Small intestine (tissue), 16 donors: ENCODE measurements around the gene IRF3. TPM values are rescaled to one million over a fixed set of nuclear protein-coding genes. Genes with fewer than 3 reads are reported as not detected.

Experiments
- DNase-seq, 2 donors: peaks; one replicate each; pipeline versions ENCODE4 v3.0.0 to v3.0.0-alpha.2; 2013
- FAIRE-seq: peaks from 2 replicates; lab custom pipeline; 2012; peaks lifted over from hg19 to GRCh38; lab: Jason Lieb, UNC
- H3K27ac ChIP-seq, 3 donors: one replicate each; pipeline ENCODE4 v1.5.1; 2013; ENCODE audit warnings: low read length in 2 of 3, mild to moderate bottlenecking in 2 of 3, control low read depth in 1 of 3, inconsistent platforms in 1 of 3, low read depth in 1 of 3, moderate library complexity in 1 of 3
- H3K27me3 ChIP-seq, 3 donors: one replicate each; pipeline ENCODE4 v1.6.1; 2013; ENCODE audit warnings: low read length in 3 of 3, inconsistent platforms in 1 of 3; ENCODE audit not compliant: control insufficient read depth in 3 of 3, insufficient read depth in 3 of 3
- H3K36me3 ChIP-seq, 3 donors: one replicate each; pipeline ENCODE4 v1.6.1; 2013; ENCODE audit warnings: low read length in 3 of 3, inconsistent platforms in 1 of 3, low read depth in 1 of 3, mild to moderate bottlenecking in 1 of 3, moderate library complexity in 1 of 3; ENCODE audit not compliant: control insufficient read depth in 3 of 3, insufficient read depth in 2 of 3
- H3K4me1 ChIP-seq, 3 donors: one replicate each; pipeline ENCODE4 v1.6.1; 2013; ENCODE audit warnings: low read length in 2 of 3, inconsistent platforms in 1 of 3, low read depth in 1 of 3, mild to moderate bottlenecking in 1 of 3, moderate library complexity in 1 of 3; ENCODE audit not compliant: control insufficient read depth in 3 of 3, insufficient read depth in 2 of 3
- H3K4me3 ChIP-seq, 3 donors: one replicate each; pipeline ENCODE4 v1.5.1; 2013; ENCODE audit warnings: low read length in 3 of 3, control low read depth in 1 of 3, inconsistent platforms in 1 of 3, low read depth in 1 of 3, mild to moderate bottlenecking in 1 of 3, moderate library complexity in 1 of 3
- H3K9me3 ChIP-seq, 2 donors: one replicate each; pipeline ENCODE4 v1.6.1; 2013; ENCODE audit warnings: low read depth in 1 of 2, low read length in 1 of 2; ENCODE audit not compliant: control insufficient read depth in 2 of 2, insufficient read depth in 1 of 2
- WGBS, 3 donors: extraction: QIAGEN DNeasy Blood & Tissue Kit; methylation state at CpG; one replicate each; pipeline ENCODE4 v1.1.7; 2013; 5-methylcytosine and 5-hydroxymethylcytosine counted together
- long read RNA-seq, 10 donors: transcript quantifications; one replicate each; lab custom pipeline, GENCODE V29; 2026
- polyA plus RNA-seq, 4 donors: library from polyadenylated mRNA; stranded (reverse) in 3 of 4; unstranded in 1 of 4; fragments of 200-250 nt in 3 of 4; fragments of 120-200 nt in 1 of 4; gene quantifications; one replicate each; pipeline versions ENCODE4 v1.2.1 to v1.2.3, GENCODE V29; 2013
- donor health status: healthy with polysubstance abuse.
- donor health status: control.
- donor health status: control.
- donor health status: Bipolar disorder and iron deficiency.
- donor health status: healthy.

Gene IRF3, protein sequence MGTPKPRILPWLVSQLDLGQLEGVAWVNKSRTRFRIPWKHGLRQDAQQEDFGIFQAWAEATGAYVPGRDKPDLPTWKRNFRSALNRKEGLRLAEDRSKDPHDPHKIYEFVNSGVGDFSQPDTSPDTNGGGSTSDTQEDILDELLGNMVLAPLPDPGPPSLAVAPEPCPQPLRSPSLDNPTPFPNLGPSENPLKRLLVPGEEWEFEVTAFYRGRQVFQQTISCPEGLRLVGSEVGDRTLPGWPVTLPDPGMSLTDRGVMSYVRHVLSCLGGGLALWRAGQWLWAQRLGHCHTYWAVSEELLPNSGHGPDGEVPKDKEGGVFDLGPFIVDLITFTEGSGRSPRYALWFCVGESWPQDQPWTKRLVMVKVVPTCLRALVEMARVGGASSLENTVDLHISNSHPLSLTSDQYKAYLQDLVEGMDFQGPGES
- 100 to 1,000 TPM in 2 of 4 donors, 10 to 100 TPM in 2; 92.1 to 255 (median 119) TPM for polyA plus RNA-seq
- long read RNA-seq, donor 1, partial matches to known transcripts, result 6 of 16 reads
- long read RNA-seq, donor 1, other reads (novel, unspliced or antisense), result 0 of 16 reads
- long read RNA-seq, donor 2, partial matches to known transcripts, result 0 of 2 reads
- long read RNA-seq, donor 2, other reads (novel, unspliced or antisense), result 0 of 2 reads
- long read RNA-seq, donor 3, partial matches to known transcripts, result 9 of 14 reads
- long read RNA-seq, donor 3, other reads (novel, unspliced or antisense), result 0 of 14 reads
- long read RNA-seq, donor 4, result 0 reads
- long read RNA-seq, donor 5, partial matches to known transcripts, result 0 of 2 reads
- long read RNA-seq, donor 5, other reads (novel, unspliced or antisense), result 0 of 2 reads
- long read RNA-seq, donor 6, partial matches to known transcripts, result 6 of 11 reads
- long read RNA-seq, donor 6, other reads (novel, unspliced or antisense), result 0 of 11 reads
- long read RNA-seq, donor 7, partial matches to known transcripts, result 5 of 12 reads
- long read RNA-seq, donor 7, other reads (novel, unspliced or antisense), result 0 of 12 reads
- long read RNA-seq, donor 8, result 0 reads
- long read RNA-seq, donor 9, partial matches to known transcripts, result 6 of 8 reads
- long read RNA-seq, donor 9, other reads (novel, unspliced or antisense), result 0 of 8 reads
- long read RNA-seq, donor 10, transcript IRF3-211 (2 exons, 550 nt), result major isoform, 5 of 46 reads
- long read RNA-seq, donor 10, partial matches to known transcripts, result 23 of 46 reads
- long read RNA-seq, donor 10, other reads (novel, unspliced or antisense), result 9 of 46 reads

DNA sequence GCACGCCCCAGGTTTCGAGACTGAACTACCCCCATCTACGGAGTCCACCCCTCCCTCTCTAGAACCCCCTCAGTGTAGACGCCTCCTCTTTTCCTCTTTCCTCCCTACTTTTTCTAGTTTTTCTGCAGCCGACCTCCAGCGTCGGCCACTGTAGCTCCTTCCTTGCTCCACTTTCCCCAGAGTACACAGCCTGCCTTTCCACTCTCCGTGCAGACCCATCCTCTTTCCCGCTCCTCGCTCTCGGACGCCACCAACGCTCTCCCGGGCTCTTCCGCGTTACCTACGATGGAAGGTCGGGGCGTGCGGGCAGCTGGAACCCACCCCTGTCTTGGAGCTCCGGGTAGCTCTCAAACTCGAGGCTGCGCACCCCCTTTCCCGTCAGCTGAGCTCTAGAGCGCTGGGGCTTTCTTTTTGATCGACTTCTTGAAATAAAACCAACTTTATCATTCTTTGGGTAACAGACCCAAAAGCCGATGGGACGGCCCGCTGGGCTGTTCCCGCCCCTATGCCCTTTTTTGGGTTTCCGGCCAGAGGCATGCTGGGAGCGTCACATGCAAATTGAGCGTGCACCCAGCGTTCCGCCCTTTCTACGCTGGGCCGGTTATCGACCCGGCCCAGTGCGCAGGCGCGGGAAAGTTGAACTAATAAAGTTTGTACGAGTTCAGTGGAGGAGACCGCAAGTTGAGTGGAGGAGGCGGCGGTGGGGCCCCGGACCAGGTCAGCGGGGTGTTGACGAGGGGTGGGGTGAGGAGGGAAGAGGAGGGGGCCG lies at the start of gene IRF3, which contains the start of gene BCL2L12:
TSS of gene IRF3 (minus strand) at position 507 of the 769 bp plus-strand sequence. CDS start 1,019 bp downstream, outside the sequence.
TSS of gene BCL2L12 (plus strand) at position 583 of the 769 bp plus-strand sequence. CDS start 760 bp downstream, outside the sequence.
- Histone ChIP-seq H3K27ac (peak within 1 kb of the TSS; percentile 70 to 88 (median 85)), H3K27me3 (no peaks in the 10 kb centered on the region), H3K9me3 (no peaks in the 10 kb centered on the region), H3K4me3 (peak within 1 kb of the TSS; percentile 64 to 79 (median 69)), H3K4me1 (peaks cover 4 to 15% (median 7%) of the 10 kb centered on the region in 3 donors), H3K36me3 (peaks cover 3 to 47% (median 12%) of the 10 kb centered on the region in 3 donors)
- DNase-seq (peak; percentile 98 to 99), FAIRE-seq (no peak)
- 0 to 1% (median 0%) methylated on average over 49 to 50 of the region's 50 CpGs for WGBS, 3 donors

DNA sequence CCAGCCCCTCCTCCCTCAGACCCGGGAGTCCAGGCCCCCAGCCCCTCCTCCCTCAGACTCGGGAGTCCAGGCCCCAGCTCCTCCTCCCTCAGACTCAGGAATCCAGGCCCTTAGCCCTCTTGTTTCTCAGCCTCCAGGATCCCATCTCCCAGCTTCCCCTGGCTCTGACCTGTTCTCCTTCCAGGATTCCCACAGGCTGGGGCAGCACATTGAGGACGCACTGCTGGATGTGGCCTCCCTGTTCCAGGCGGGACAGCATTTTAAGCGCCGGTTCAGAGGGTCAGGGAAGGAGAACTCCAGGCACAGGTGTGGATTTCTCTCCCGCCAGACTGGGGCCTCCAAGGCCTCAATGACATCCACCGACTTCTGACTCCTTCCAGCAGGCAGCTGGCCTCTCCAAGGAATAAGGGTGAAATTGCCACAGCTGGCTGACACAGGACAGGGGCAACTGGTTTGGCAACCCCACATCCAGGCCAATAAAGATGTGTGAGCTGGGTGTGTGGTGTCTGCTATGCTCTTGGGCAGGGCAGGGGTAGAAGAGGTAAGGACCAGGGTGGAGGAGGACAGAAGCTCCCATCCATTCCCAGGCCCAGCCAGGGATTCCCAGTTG lies 47.7 kb upstream of the IRF3 start:
- FAIRE-seq (no peak), DNase-seq (no peak)
- Histone ChIP-seq H3K27me3 (no peaks in the 10 kb centered on the region), H3K4me1 (no peaks in the 10 kb centered on the region), H3K9me3 (no peaks in the 10 kb centered on the region), H3K27ac (no peak overlapping the region), H3K36me3 (no peaks in the 10 kb centered on the region), H3K4me3 (no peak overlapping the region)
- WGBS, 3 donors, result 45 to 69% (median 64%) methylated on average over 7 to 8 of the region's 8 CpGs

DNA sequence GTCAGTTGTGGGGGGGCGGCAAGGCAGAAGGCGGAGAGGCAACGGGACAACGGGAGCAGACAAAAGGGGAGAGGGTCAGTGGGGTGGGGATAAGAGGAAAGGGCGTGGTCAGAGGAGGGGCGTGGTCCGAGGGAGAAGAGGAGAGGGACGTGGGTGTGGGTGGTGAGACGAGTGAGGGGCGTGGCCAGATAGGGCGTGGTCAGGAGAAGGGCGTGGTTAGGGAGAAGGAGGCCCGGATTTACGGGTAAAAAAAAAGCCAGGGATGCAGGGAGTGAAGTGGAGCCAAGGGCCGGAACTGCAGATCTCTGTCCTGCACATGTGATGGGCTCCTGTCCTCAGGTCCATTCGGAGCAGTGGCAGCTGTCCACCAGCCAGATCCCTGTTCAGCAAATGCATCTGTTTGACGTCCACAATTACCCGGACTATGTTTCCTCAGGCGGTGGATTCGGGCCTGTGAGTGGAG lies 46.8 kb upstream of the IRF3 start:
- WGBS, 3 donors, result 51 to 62% (median 61%) methylated on average over 18 to 20 of the region's 20 CpGs
- DNase-seq (no peak), FAIRE-seq (no peak)
- Histone ChIP-seq H3K36me3 (no peaks in the 10 kb centered on the region), H3K9me3 (no peaks in the 10 kb centered on the region), H3K27me3 (no peaks in the 10 kb centered on the region), H3K4me3 (no peak overlapping the region), H3K4me1 (no peaks in the 10 kb centered on the region), H3K27ac (no peak overlapping the region)

DNA sequence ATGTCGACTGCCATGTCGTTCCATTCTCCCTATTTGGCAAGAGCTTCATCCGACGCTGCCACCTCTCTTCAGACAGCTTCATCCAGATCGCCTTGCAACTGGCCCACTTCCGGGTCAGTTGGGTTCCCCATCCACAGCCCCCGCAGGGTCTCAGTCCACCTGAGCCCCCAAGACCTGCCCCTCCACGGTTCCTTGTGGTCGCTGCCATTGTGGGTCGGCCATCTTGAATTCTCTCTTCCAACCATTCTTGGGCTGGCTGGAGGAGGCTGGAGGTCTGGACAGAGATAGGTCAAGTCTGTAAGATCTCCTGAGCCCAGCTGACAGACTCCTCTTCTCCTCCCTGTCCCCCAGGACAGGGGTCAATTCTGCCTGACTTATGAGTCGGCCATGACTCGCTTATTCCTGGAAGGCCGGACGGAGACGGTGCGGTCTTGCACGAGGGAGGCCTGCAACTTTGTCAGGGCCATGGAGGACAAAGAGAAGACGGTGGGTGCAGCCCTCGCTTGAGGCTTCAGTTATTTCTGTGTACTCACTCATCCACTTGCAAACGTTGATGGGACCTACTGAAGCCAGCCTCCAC lies 44.8 kb upstream of the IRF3 start:
- Histone ChIP-seq H3K27me3 (no peaks in the 10 kb centered on the region), H3K27ac (no peak overlapping the region), H3K36me3 (peaks cover 0 to 4% (median 0%) of the 10 kb centered on the region in 3 donors), H3K4me3 (no peak overlapping the region), H3K9me3 (no peaks in the 10 kb centered on the region), H3K4me1 (no peaks in the 10 kb centered on the region)
- FAIRE-seq (no peak), DNase-seq (no peak)
- WGBS, 3 donors, result 93 to 95% (median 93%) methylated on average over 20 of the region's 20 CpGs

DNA sequence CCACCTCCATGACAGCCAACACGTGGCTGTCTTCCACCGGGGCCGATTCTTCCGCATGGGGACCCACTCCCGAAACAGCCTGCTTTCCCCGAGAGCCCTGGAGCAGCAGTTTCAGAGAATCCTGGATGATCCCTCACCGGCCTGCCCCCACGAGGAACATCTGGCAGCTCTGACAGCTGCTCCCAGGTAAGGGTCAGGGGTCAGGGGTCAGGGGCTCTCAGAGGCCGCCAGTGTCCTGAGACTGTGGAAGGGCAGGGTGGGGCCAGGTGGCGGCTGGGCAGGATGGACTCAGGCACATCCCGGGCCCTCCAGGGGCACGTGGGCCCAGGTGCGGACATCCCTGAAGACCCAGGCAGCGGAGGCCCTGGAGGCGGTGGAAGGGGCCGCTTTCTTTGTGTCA lies 40.3 kb upstream of the IRF3 start:
- WGBS, 3 donors, result 77 to 87% (median 83%) methylated on average over 13 to 16 of the region's 16 CpGs
- no peaks in the 10 kb centered on the region for H3K4me1 ChIP-seq
- no peak for FAIRE-seq

DNA sequence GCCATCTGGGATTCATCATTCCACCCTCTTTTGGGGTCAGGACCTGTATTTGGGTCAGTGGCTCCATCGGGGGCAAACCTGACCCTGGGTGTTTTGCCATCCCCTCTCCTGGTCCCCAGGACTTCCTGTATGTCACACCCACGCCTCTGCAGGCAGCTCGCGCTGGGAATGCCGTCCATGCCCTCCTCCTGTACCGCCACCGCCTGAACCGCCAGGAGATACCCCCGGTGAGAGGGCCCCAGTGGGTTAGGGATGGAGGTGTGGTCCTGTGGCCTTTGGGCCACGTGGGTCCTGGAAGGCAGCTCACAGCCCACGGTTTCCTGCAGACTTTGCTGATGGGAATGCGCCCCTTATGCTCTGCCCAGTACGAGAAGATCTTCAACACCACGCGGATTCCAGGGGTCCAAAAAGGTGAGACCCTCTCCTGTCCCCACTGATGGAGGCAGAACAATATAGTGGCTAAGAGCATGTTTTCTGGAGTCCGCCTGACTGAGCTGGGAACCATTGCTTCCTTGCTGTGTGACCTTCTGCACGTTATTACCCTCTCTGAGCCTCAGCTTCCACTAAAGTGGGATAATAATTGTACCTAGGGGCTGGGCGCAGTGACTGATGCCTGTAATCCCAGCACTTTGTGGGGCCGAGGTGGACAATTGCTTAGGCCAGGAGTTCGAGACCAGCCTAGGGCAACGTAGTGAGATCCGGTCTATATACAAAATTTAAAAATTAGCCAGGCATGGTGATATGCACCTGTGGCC lies 39.4 kb upstream of the IRF3 start:
- no peak for DNase-seq
- Histone ChIP-seq H3K9me3 (no peaks in the 10 kb centered on the region), H3K27ac (no peak overlapping the region), H3K36me3 (peaks cover 0 to 4% (median 0%) of the 10 kb centered on the region in 3 donors), H3K4me1 (no peaks in the 10 kb centered on the region), H3K4me3 (no peak overlapping the region), H3K27me3 (peaks cover 0 to 14% (median 3%) of the 10 kb centered on the region in 3 donors)
- no peak for FAIRE-seq
- 83 to 87% (median 85%) methylated on average over 22 of the region's 22 CpGs for WGBS, 3 donors

More for the DNA sequence above, 40.3 kb upstream of the IRF3 start:
- DNase-seq, result no peak
- Histone ChIP-seq H3K27me3 (peaks cover 0 to 10% (median 3%) of the 10 kb centered on the region in 3 donors), H3K4me3 (no peak overlapping the region), H3K36me3 (peaks cover 0 to 4% (median 0%) of the 10 kb centered on the region in 3 donors), H3K27ac (no peak overlapping the region), H3K9me3 (no peaks in the 10 kb centered on the region)
